ENCODE data around the gene KITLG.

- TF ChIP-seq, protein P1, sequence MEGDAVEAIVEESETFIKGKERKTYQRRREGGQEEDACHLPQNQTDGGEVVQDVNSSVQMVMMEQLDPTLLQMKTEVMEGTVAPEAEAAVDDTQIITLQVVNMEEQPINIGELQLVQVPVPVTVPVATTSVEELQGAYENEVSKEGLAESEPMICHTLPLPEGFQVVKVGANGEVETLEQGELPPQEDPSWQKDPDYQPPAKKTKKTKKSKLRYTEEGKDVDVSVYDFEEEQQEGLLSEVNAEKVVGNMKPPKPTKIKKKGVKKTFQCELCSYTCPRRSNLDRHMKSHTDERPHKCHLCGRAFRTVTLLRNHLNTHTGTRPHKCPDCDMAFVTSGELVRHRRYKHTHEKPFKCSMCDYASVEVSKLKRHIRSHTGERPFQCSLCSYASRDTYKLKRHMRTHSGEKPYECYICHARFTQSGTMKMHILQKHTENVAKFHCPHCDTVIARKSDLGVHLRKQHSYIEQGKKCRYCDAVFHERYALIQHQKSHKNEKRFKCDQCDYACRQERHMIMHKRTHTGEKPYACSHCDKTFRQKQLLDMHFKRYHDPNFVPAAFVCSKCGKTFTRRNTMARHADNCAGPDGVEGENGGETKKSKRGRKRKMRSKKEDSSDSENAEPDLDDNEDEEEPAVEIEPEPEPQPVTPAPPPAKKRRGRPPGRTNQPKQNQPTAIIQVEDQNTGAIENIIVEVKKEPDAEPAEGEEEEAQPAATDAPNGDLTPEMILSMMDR (IDR thresholded peaks at IDR 0.05): no peak
- no peak for TF ChIP-seq POLR2A (IDR thresholded peaks at IDR 0.05)
Measured at GRCh38 chr12:88539893-88540292, 40.4 kb downstream of the KITLG start.
